ENCODE data around the gene LMAN2.

The LMAN2 gene

GRCh38 chr5:177396078-177396477 lies 44.6 kb upstream of the LMAN2 start:
- H4K20me1 ChIP-seq (ENCODE audit: insufficient read depth) = no peaks in the 10 kb centered on the region
- H3K27ac ChIP-seq = no peak overlapping the region
- no peaks in the 10 kb centered on the region for H3K4me1 ChIP-seq (ENCODE audit: low read depth, poor library complexity, severe bottlenecking)
- H3K79me2 ChIP-seq (ENCODE audit: insufficient read depth, low read depth) = no peaks in the 10 kb centered on the region
- no peak overlapping the region for H3K4me3 ChIP-seq (IDR thresholded peaks at IDR 0.05; ENCODE audit: insufficient read depth, low read depth, low read length)
- H3K9ac ChIP-seq = no peak overlapping the region
- no peak for TF ChIP-seq CTCF (conservative IDR thresholded peaks at IDR 0.05; ENCODE audit: low read depth, low read length)
- H3K36me3 ChIP-seq (ENCODE audit: insufficient read depth) = no peaks in the 10 kb centered on the region
- H3K4me2 ChIP-seq = no peak overlapping the region
- H3K27me3 ChIP-seq (ENCODE audit: insufficient read depth, low read depth) = no peaks in the 10 kb centered on the region
- H2AFZ ChIP-seq (ENCODE audit: low read depth) = no peak overlapping the region

- Histone ChIP-seq H3K79me2 (ENCODE audit: insufficient read depth, low read depth) (no peaks in the 10 kb centered on the region), H3K9ac (no peak overlapping the region), H3K27me3 (ENCODE audit: insufficient read depth, low read depth) (no peaks in the 10 kb centered on the region), H3K4me3 (IDR thresholded peaks at IDR 0.05; ENCODE audit: insufficient read depth, low read depth, low read length) (no peak overlapping the region), H3K27ac (no peak overlapping the region), H3K4me1 (ENCODE audit: low read depth, poor library complexity, severe bottlenecking) (no peaks in the 10 kb centered on the region), H3K4me2 (no peak overlapping the region), H2AFZ (ENCODE audit: low read depth) (no peak overlapping the region), H3K36me3 (ENCODE audit: insufficient read depth) (no peaks in the 10 kb centered on the region), H4K20me1 (ENCODE audit: insufficient read depth) (no peaks in the 10 kb centered on the region)
- TF ChIP-seq CTCF (conservative IDR thresholded peaks at IDR 0.05; ENCODE audit: low read depth, low read length) = no peak
Measured at GRCh38 chr5:177393990-177394389, 42.5 kb upstream of the LMAN2 start.

- H3K9ac ChIP-seq = no peak overlapping the region
- H2AFZ ChIP-seq (ENCODE audit: low read depth) = no peak overlapping the region
- no peak overlapping the region for H3K4me3 ChIP-seq (IDR thresholded peaks at IDR 0.05; ENCODE audit: insufficient read depth, low read depth, low read length)
- no peak overlapping the region for H3K4me2 ChIP-seq
- no peak for TF ChIP-seq CTCF (conservative IDR thresholded peaks at IDR 0.05; ENCODE audit: low read depth, low read length)
- H3K36me3 ChIP-seq (ENCODE audit: insufficient read depth) = no peaks in the 10 kb centered on the region
- no peaks in the 10 kb centered on the region for H3K4me1 ChIP-seq (ENCODE audit: low read depth, poor library complexity, severe bottlenecking)
- H3K79me2 ChIP-seq (ENCODE audit: insufficient read depth, low read depth) = no peaks in the 10 kb centered on the region
- no peaks in the 10 kb centered on the region for H3K27me3 ChIP-seq (ENCODE audit: insufficient read depth, low read depth)
- no peak overlapping the region for H3K27ac ChIP-seq
- no peaks in the 10 kb centered on the region for H4K20me1 ChIP-seq (ENCODE audit: insufficient read depth)
Measured at GRCh38 chr5:177393206-177393765, 41.8 kb upstream of the LMAN2 start.

- no peak overlapping the region for H3K27ac ChIP-seq
- H2AFZ ChIP-seq (ENCODE audit: low read depth) = no peak overlapping the region
- no peaks in the 10 kb centered on the region for H3K36me3 ChIP-seq (ENCODE audit: insufficient read depth)
- no peaks in the 10 kb centered on the region for H3K27me3 ChIP-seq (ENCODE audit: insufficient read depth, low read depth)
- no peak overlapping the region for H3K4me2 ChIP-seq
- H4K20me1 ChIP-seq (ENCODE audit: insufficient read depth) = no peaks in the 10 kb centered on the region
- no peak for TF ChIP-seq CTCF (conservative IDR thresholded peaks at IDR 0.05; ENCODE audit: low read depth, low read length)
- no peaks in the 10 kb centered on the region for H3K4me1 ChIP-seq (ENCODE audit: low read depth, poor library complexity, severe bottlenecking)
- no peaks in the 10 kb centered on the region for H3K79me2 ChIP-seq (ENCODE audit: insufficient read depth, low read depth)
- H3K4me3 ChIP-seq (IDR thresholded peaks at IDR 0.05; ENCODE audit: insufficient read depth, low read depth, low read length) = no peak overlapping the region
- no peak overlapping the region for H3K9ac ChIP-seq
Measured at GRCh38 chr5:177392765-177393164, 41.3 kb upstream of the LMAN2 start.

Measured in KMS-11 (cell line).